Ovary (tissue), 9 donors: ENCODE results near the gene ZNF217. TPM values are rescaled to one million over a fixed set of nuclear protein-coding genes. Genes with fewer than 3 reads are reported as not detected.

ENCODE experiments used
- DNase-seq, 5 donors: peaks; one replicate each; pipeline ENCODE4 v3.0.0-alpha.2; 2019 to 2020
- H3K27ac ChIP-seq, 2 donors: fragments of 200-600 bp; one replicate each; pipeline versions ENCODE4 v1.5.1 to v1.8.0; 2019 to 2022
- H3K27me3 ChIP-seq: fragments of 200-600 bp; one replicate; pipeline ENCODE4 v1.8.0; 2022
- H3K36me3 ChIP-seq: fragments of 200-600 bp; sonication (generic); one replicate; pipeline ENCODE4 v1.5.1; 2019
- H3K4me1 ChIP-seq: one replicate; pipeline ENCODE4 v1.8.1; 2013; ENCODE audit warnings: mild to moderate bottlenecking, moderate library complexity; ENCODE audit not compliant: insufficient read depth
- H3K4me3 ChIP-seq: fragments of 200-600 bp; sonication (generic); one replicate; pipeline ENCODE4 v1.5.1; 2017
- H3K9me3 ChIP-seq, 2 donors: fragments of 200-600 bp in 1 of 2; sonication (generic) in 1 of 2; one replicate each; pipeline versions ENCODE4 v1.5.1 to v1.8.1; 2013 to 2019; ENCODE audit warnings: mild to moderate bottlenecking in 1 of 2, moderate library complexity in 1 of 2
- EP300 ChIP-seq: sonication (generic); formaldehyde crosslinking; IDR thresholded peaks from one replicate; pipeline ENCODE4 v1.6.1; 2017; ENCODE audit warnings: antibody characterized with exemption
- POLR2A ChIP-seq: fragments of 450-650 bp; IDR thresholded peaks from one replicate; pipeline ENCODE4 v1.6.1; 2017; ENCODE audit warnings: antibody characterized with exemption, mild to moderate bottlenecking, moderate library complexity
- WGBS, 3 donors: extraction: QIAGEN DNeasy Blood & Tissue Kit in 1 of 3; methylation state at CpG; one replicate each; pipeline versions ENCODE4 v1.1.5 to v1.1.7; 2013 to 2017; 5-methylcytosine and 5-hydroxymethylcytosine counted together
- intact Hi-C, 4 donors: fragments of 100-400 bp; cut with DNase I; formaldehyde crosslinking; loops; one replicate each; pipeline versions ENCODE4 v1.11.0 to v1.15.1; 2022 to 2023
- polyA plus RNA-seq, 2 donors: library from polyadenylated mRNA; stranded (reverse); fragments of 200-250 nt in 1 of 2; fragments of 350-450 nt in 1 of 2; fragmentation: Illumina TruSeq in 1 of 2; extraction: RNeasy Lipid Tissue Mini Kit (QIAGEN cat#74804) in 1 of 2; gene quantifications; one replicate each; pipeline ENCODE4 v1.2.3, GENCODE V29; 2013 to 2014
- total RNA-seq, 7 donors: library from RNA; depleted of rRNA in 2 of 7; stranded (reverse); fragments of >200 nt in 2 of 7; fragmentation: NEBNext Ultra II Directional in 3 of 7; extraction: Animal tissue kit (Norgen Biotek cat#: 25700) in 3 of 7; gene quantifications; one replicate each; pipeline versions ENCODE4 v1.1.0 to v1.2.4, GENCODE V29; 2016 to 2023
- TF ChIP-seq, protein P1 (sequence below), 3 donors: fragments of 450-650 bp in 2 of 3; fragments of 200-600 bp in 1 of 3; IDR thresholded peaks; one replicate each; pipeline versions ENCODE4 v1.5.1 to v1.8.0; 2016 to 2022; ENCODE audit warnings: antibody characterized with exemption in 3 of 3, mild to moderate bottlenecking in 1 of 3
- donor health status: DM: no; HTN: no; CAD: no; lungs with moderate emphysema.
- donor health status: DM: no; HTN: no; CAD: no.
- donor health status: Bipolar disorder and iron deficiency.
- donor health status: DM: yes; HTN: yes; CAD: no.
- donor health status: DM: no; HTN: no; CAD: no.
- donor health status: DM: yes; HTN: yes; CAD: no.

Gene ZNF217
- total and polyA plus RNA-seq, 9 donors: 13.1 to 69.7 (median 20.8) TPM

DNA sequence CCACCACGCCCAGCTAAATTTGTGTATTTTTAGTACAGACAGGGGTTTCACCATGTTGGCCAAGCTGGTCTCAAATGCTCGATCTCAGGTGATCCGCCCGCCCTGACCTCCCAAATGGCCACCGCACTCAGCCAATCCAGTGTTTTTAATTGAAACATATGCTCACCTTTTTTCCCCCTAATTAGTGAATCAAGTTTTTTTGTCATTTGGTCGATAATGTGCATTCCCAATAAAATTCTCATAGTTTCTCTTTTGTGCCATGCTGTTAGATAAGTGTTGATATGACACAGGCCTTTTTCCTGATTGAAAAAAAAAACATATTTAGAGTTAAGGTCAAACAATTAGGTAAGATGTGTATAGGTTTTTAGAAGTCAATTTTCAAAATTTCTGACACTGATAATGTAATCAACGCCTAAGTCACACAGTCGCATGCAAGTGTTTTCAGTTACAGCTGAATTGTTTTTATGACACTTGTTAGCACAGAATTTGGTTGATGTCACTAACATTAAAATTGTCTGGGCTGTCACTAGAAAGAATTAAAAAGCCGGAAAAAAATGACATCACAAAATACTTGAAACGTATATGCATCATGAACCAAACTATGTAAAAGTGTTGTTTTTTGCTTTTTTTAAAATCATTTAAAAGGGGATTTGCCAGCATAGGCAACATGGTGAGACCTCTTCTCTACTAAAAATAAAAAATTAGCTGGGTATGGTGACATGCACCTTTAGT lies 21.9 kb downstream of the ZNF217 start:
- no peak overlapping the region for H3K4me3 ChIP-seq
- no peaks in the 10 kb centered on the region for H3K27me3 ChIP-seq
- no peak overlapping the region for H3K27ac ChIP-seq
- H3K9me3 ChIP-seq: no peaks in the 10 kb centered on the region
- peaks cover 5% of the 10 kb centered on the region for H3K4me1 ChIP-seq
- TF ChIP-seq EP300 (no peak), POLR2A (no peak)
- TF ChIP-seq, protein P1, sequence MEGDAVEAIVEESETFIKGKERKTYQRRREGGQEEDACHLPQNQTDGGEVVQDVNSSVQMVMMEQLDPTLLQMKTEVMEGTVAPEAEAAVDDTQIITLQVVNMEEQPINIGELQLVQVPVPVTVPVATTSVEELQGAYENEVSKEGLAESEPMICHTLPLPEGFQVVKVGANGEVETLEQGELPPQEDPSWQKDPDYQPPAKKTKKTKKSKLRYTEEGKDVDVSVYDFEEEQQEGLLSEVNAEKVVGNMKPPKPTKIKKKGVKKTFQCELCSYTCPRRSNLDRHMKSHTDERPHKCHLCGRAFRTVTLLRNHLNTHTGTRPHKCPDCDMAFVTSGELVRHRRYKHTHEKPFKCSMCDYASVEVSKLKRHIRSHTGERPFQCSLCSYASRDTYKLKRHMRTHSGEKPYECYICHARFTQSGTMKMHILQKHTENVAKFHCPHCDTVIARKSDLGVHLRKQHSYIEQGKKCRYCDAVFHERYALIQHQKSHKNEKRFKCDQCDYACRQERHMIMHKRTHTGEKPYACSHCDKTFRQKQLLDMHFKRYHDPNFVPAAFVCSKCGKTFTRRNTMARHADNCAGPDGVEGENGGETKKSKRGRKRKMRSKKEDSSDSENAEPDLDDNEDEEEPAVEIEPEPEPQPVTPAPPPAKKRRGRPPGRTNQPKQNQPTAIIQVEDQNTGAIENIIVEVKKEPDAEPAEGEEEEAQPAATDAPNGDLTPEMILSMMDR (IDR thresholded peaks at IDR 0.05): no peak
- H3K36me3 ChIP-seq: no peaks in the 10 kb centered on the region
- peak in 1 of 5 donors; percentile 26 for DNase-seq
- 92 to 95% (median 93%) methylated on average over 10 of the region's 10 CpGs for WGBS, 3 donors
- intact Hi-C loops: loop anchor here in 2 of 4 donors (10.0 kb wide), 2 partner anchors 343 to 373 kb away; no protein-coding TSS in a partner anchor

DNA sequence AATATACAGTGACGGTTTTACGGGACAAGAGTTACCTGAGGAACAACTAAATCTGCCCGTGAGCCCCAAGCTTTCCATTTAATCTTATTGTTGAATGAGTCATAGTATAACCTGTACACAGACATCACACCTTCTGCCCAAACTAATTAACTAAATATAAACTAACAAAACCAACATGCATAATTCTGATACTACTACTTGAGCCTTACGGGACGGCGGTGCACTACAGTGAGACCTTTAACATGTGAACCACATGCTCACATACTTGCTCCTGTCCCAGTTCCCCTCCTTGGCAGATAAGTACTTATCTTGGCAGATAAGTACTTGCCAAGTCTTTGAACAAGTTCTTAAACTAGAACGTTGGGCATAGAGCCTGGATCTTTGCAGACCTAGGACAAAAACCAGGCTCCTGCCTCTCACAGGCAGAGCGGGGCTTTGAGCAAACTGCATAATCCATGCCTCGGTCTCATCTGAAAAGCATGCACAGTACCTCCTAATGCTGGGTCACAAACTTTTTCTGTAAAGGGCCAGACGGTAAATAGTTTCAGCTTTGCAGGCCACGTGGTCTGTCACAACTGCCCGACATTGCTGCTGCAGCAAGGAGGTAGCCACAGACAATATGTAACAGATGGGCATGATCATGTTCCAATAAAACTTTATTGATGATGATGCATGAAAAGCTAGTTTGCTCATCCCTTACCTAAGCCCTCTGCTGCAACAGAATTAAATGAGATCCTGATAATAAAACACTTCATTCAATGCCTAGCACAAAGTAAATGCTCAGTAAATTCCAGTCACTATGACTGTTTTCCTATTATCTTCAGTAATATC lies 23.0 kb downstream of the ZNF217 start:
- Histone ChIP-seq H3K4me1 (peaks cover 6% of the 10 kb centered on the region), H3K36me3 (no peaks in the 10 kb centered on the region), H3K4me3 (no peak overlapping the region), H3K9me3 (no peaks in the 10 kb centered on the region), H3K27ac (no peak overlapping the region), H3K27me3 (no peaks in the 10 kb centered on the region)
- 43 to 53% (median 50%) methylated on average over 12 of the region's 12 CpGs for WGBS, 3 donors
- TF ChIP-seq, protein P1 (IDR thresholded peaks at IDR 0.05): no peak
- no peak for TF ChIP-seq POLR2A
- no peak for TF ChIP-seq EP300
- peak in 2 of 5 donors; percentile 38 for DNase-seq
- intact Hi-C loops: loop anchor here in 2 of 4 donors (10.0 kb wide), 2 partner anchors 344 to 374 kb away; no protein-coding TSS in a partner anchor

DNA sequence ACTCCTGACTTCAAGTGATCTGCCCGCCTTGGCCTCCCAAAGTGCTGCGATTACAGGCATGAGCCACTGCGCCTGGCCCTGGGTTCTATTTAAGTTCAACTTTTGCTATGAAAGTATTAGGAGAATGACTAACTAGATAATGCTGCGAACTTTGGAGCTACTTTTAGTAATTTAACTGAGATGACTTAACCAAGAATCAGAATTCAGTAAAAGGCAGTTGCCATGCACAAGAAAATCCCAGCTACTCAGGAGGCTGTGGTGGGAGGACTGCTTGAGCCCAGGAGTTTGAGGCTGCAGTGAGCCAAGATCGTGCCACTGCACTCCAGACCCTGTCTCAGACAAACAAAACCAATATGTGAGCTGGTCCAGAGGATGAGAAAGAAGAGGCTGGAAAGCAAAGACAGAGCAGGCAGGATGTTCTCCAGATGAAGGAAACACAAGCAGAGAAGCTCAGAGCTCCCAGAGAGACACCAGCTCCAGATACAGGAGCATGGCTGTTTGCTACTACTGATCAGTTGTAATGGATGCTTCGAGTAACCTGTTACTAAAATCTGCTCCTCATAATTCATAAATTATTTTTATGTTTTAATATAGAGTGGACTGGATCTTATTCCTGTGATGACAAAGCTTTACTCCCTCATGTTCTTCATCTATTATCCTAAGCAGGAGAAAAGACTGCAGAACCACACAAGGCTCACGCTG lies 23.9 kb downstream of the ZNF217 start:
- no peaks in the 10 kb centered on the region for H3K27me3 ChIP-seq
- peaks cover 6% of the 10 kb centered on the region for H3K4me1 ChIP-seq
- no peak overlapping the region for H3K4me3 ChIP-seq
- no peaks in the 10 kb centered on the region for H3K9me3 ChIP-seq
- H3K27ac ChIP-seq: no peak overlapping the region
- TF ChIP-seq EP300: no peak
- TF ChIP-seq POLR2A: no peak
- TF ChIP-seq, protein P1 (IDR thresholded peaks at IDR 0.05): no peak
- H3K36me3 ChIP-seq: no peaks in the 10 kb centered on the region
- intact Hi-C loops: loop anchor here in 2 of 4 donors (10.0 kb wide), 2 partner anchors 345 to 375 kb away; no protein-coding TSS in a partner anchor
- WGBS, 3 donors: 87 to 91% (median 89%) methylated on average over 7 of the region's 7 CpGs
- DNase-seq: peak in 1 of 5 donors; percentile 10

DNA sequence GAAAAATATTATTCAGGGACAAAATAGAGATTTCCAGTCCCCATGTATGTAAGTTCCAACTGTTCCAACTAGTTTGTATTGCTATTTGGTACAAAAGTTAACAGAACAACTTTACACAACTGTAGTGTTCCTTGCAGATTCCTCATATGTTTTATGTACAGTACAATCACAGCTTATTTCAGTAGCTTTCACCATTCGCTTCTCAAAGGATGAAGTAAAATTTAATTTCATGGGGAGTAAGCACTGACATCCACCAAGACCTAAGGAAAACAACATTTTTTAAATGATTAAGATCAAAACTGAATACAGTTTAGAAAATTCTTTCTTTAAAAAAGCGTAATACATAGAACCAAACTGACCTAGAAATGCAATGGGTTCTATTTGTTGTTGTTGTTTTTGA lies 24.6 kb downstream of the ZNF217 start:
- Histone ChIP-seq H3K9me3 (no peaks in the 10 kb centered on the region), H3K27ac (no peak overlapping the region), H3K4me1 (peaks cover 6% of the 10 kb centered on the region), H3K36me3 (no peaks in the 10 kb centered on the region), H3K4me3 (no peak overlapping the region), H3K27me3 (no peaks in the 10 kb centered on the region)
- DNase-seq: no peak
- intact Hi-C loops: no loop called here
- TF ChIP-seq POLR2A (no peak), EP300 (no peak)
- TF ChIP-seq, protein P1 (IDR thresholded peaks at IDR 0.05): no peak
- 95 to 98% (median 97%) methylated on average over 2 of the region's 2 CpGs for WGBS, 3 donors
